ENCODE measurements around the gene MLLT10.

The MLLT10 gene

GRCh38 chr10:21694631-21695030 lies 160.6 kb downstream of the MLLT10 start:
- Histone ChIP-seq H3K9ac (ENCODE audit: low read depth, low read length) (no peak overlapping the region), H4K20me1 (ENCODE audit: insufficient read depth, low read length) (no peaks in the 10 kb centered on the region; the same call in 1 of the 2 replicates), H3K36me3 (ENCODE audit: insufficient read depth, low read length) (peaks cover 21% of the 10 kb centered on the region; the same call in 1 of the 2 replicates), H3K79me2 (ENCODE audit: insufficient read depth, low read length) (peaks cover 37% of the 10 kb centered on the region), H3K27ac (ENCODE audit: low read length) (no peak overlapping the region), H3K27me3 (ENCODE audit: insufficient read depth, low read length, poor library complexity) (no peaks in the 10 kb centered on the region), H3K4me3 (ENCODE audit: low read depth in 1 of 2, low read length in 2 of 2) (no peak overlapping the region), H3K9me3 (ENCODE audit: insufficient read depth, low read length, severe bottlenecking) (peaks cover 12% of the 10 kb centered on the region), H2AFZ (ENCODE audit: low read depth, low read length) (no peak overlapping the region), H3K4me1 (ENCODE audit: insufficient read depth, low read length) (no peaks in the 10 kb centered on the region), H3K4me2 (ENCODE audit: insufficient read depth, low read length) (no peak overlapping the region)
- no peak for DNase-seq
- ATAC-seq (ENCODE audit: insufficient read depth, low read depth) = no peak
- TF ChIP-seq, protein P1, sequence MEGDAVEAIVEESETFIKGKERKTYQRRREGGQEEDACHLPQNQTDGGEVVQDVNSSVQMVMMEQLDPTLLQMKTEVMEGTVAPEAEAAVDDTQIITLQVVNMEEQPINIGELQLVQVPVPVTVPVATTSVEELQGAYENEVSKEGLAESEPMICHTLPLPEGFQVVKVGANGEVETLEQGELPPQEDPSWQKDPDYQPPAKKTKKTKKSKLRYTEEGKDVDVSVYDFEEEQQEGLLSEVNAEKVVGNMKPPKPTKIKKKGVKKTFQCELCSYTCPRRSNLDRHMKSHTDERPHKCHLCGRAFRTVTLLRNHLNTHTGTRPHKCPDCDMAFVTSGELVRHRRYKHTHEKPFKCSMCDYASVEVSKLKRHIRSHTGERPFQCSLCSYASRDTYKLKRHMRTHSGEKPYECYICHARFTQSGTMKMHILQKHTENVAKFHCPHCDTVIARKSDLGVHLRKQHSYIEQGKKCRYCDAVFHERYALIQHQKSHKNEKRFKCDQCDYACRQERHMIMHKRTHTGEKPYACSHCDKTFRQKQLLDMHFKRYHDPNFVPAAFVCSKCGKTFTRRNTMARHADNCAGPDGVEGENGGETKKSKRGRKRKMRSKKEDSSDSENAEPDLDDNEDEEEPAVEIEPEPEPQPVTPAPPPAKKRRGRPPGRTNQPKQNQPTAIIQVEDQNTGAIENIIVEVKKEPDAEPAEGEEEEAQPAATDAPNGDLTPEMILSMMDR (IDR thresholded peaks at IDR 0.05; ENCODE audit: borderline replicate concordance, extremely low read depth, low read length, poor library complexity, severe bottlenecking) = no peak

DNA sequence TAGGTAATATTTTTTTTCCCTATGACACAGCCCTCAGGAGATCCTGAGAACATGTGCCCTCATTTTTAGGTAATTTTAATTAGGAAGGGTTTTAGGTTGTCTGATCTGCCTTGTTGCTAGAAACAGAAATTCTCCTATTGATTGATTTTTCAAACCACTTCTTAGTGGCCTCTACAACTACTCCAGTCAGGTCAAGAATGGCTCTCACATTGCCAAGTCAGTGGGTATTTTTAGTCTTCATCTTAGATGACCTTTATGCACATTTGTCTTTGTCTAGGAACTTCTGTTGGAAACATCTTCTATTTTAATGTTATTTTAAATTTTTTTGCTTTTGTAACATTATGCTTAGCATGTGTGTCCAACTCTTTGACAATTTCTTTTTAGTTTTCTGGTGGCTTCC lies 162.3 kb downstream of the MLLT10 start:
- Histone ChIP-seq H3K79me2 (ENCODE audit: insufficient read depth, low read length) (peaks cover 52% of the 10 kb centered on the region), H2AFZ (ENCODE audit: low read depth, low read length) (no peak overlapping the region), H3K36me3 (ENCODE audit: insufficient read depth, low read length) (peaks cover 22% of the 10 kb centered on the region; the same call in 1 of the 2 replicates), H3K4me1 (ENCODE audit: insufficient read depth, low read length) (0 out of 2 replicates have a peak, but pooled peaks cover 4% of the 10 kb centered on the region), H3K27ac (ENCODE audit: low read length) (no peak overlapping the region), H4K20me1 (ENCODE audit: insufficient read depth, low read length) (no peaks in the 10 kb centered on the region; the same call in 1 of the 2 replicates), H3K4me3 (ENCODE audit: low read depth in 1 of 2, low read length in 2 of 2) (no peak overlapping the region), H3K27me3 (ENCODE audit: insufficient read depth, low read length, poor library complexity) (no peaks in the 10 kb centered on the region), H3K4me2 (ENCODE audit: insufficient read depth, low read length) (no peak overlapping the region), H3K9ac (ENCODE audit: low read depth, low read length) (no peak overlapping the region), H3K9me3 (ENCODE audit: insufficient read depth, low read length, severe bottlenecking) (peaks cover 15% of the 10 kb centered on the region)
- ATAC-seq (ENCODE audit: insufficient read depth, low read depth) (no peak), DNase-seq (no peak)
- TF ChIP-seq, protein P1 (IDR thresholded peaks at IDR 0.05; ENCODE audit: borderline replicate concordance, extremely low read depth, low read length, poor library complexity, severe bottlenecking) = no peak
- no peak for TF ChIP-seq EZH2 (IDR thresholded peaks at IDR 0.05; ENCODE audit: borderline replicate concordance, low read depth, low read length, severe bottlenecking)

GRCh38 chr10:21699575-21699974 lies 165.5 kb downstream of the MLLT10 start:
- ATAC-seq (ENCODE audit: insufficient read depth, low read depth) (no peak), DNase-seq (no peak)
- no peaks in the 10 kb centered on the region for H3K27me3 ChIP-seq (ENCODE audit: insufficient read depth, low read length, poor library complexity)
- peaks cover 69% of the 10 kb centered on the region for H3K79me2 ChIP-seq (ENCODE audit: insufficient read depth, low read length)
- TF ChIP-seq, protein P1 (IDR thresholded peaks at IDR 0.05; ENCODE audit: borderline replicate concordance, extremely low read depth, low read length, poor library complexity, severe bottlenecking) = no peak
- no peak for TF ChIP-seq EZH2 (IDR thresholded peaks at IDR 0.05; ENCODE audit: borderline replicate concordance, low read depth, low read length, severe bottlenecking)
- peaks cover 31% of the 10 kb centered on the region for H3K4me1 ChIP-seq (ENCODE audit: insufficient read depth, low read length)
- H4K20me1 ChIP-seq (ENCODE audit: insufficient read depth, low read length) = peaks cover 19% of the 10 kb centered on the region
- no peak overlapping the region for H2AFZ ChIP-seq (ENCODE audit: low read depth, low read length)
- H3K4me2 ChIP-seq (ENCODE audit: insufficient read depth, low read length) = no peak overlapping the region
- H3K4me3 ChIP-seq (ENCODE audit: low read depth in 1 of 2, low read length in 2 of 2) = no peak overlapping the region
- H3K27ac ChIP-seq (ENCODE audit: low read length) = no peak overlapping the region
- H3K36me3 ChIP-seq (ENCODE audit: insufficient read depth, low read length) = peaks cover 22% of the 10 kb centered on the region; the same call in 1 of the 2 replicates
- H3K9ac ChIP-seq (ENCODE audit: low read depth, low read length) = no peak overlapping the region
- H3K9me3 ChIP-seq (ENCODE audit: insufficient read depth, low read length, severe bottlenecking) = peaks cover 15% of the 10 kb centered on the region

- H3K9ac ChIP-seq (ENCODE audit: low read depth, low read length) = no peak overlapping the region
These were observed 166.4 kb downstream of the MLLT10 start for GRCh38 chr10:21700474-21700873.

More at GRCh38 chr10:21700474-21700873, 166.4 kb downstream of the MLLT10 start:
- ATAC-seq (ENCODE audit: insufficient read depth, low read depth) (no peak), DNase-seq (no peak)
- TF ChIP-seq, protein P1 (IDR thresholded peaks at IDR 0.05; ENCODE audit: borderline replicate concordance, extremely low read depth, low read length, poor library complexity, severe bottlenecking) = no peak
- TF ChIP-seq EZH2 (IDR thresholded peaks at IDR 0.05; ENCODE audit: borderline replicate concordance, low read depth, low read length, severe bottlenecking) = no peak
- H3K36me3 ChIP-seq (ENCODE audit: insufficient read depth, low read length) = peaks cover 27% of the 10 kb centered on the region
- H3K4me3 ChIP-seq (ENCODE audit: low read depth in 1 of 2, low read length in 2 of 2) = no peak overlapping the region
- no peaks in the 10 kb centered on the region for H3K27me3 ChIP-seq (ENCODE audit: insufficient read depth, low read length, poor library complexity)
- peaks cover 74% of the 10 kb centered on the region for H3K79me2 ChIP-seq (ENCODE audit: insufficient read depth, low read length)
- no peak overlapping the region for H2AFZ ChIP-seq (ENCODE audit: low read depth, low read length)
- H3K4me2 ChIP-seq (ENCODE audit: insufficient read depth, low read length) = no peak overlapping the region
- peaks cover 31% of the 10 kb centered on the region for H3K4me1 ChIP-seq (ENCODE audit: insufficient read depth, low read length)
- peaks cover 15% of the 10 kb centered on the region for H3K9me3 ChIP-seq (ENCODE audit: insufficient read depth, low read length, severe bottlenecking)
- H4K20me1 ChIP-seq (ENCODE audit: insufficient read depth, low read length) = peaks cover 28% of the 10 kb centered on the region
- H3K27ac ChIP-seq (ENCODE audit: low read length) = no peak overlapping the region

Measured in DND-41 (cell line).